NCI-H82 (cell line): Measurements from ENCODE around the gene ETNPPL.

Experiments
- DNase-seq: peaks from one replicate; lab custom pipeline; 2025; lab: John Stamatoyannopoulos, UW

The ETNPPL gene

DNA sequence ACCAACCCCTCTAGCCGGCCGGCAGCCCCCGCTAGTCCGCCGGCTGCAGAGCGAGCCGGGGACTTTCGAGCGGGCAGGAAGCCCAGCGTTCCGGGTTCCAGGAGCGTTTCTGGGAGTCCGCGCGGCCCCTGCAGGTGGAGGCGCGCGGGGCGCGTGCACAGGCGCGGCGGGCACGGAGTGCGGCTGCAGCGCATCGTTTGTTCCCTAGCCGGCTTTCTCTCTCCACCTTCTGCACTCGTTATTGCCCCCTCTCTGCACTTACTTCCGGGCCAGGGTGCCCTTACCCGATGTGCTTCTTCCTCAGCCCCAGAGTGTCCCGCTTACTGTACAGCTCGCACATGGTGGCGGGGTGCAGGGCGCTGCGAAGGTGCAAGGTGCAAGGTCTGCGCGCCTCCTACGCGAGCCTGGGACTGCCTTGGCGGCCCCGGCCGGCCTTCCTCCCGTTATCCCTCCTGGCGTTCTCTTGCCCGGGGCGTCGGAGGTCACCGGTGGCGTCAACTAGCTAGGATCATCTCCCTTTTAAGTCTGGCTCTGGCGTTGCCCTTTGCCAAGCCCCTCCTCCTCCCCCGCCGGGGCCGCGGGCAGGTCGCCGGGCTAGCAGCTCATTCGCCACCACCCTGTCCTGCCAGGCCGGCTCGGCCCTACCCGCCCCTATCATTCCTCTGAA lies at the start of gene ETNPPL:
TSS of gene ETNPPL (minus strand) at position 495 of the 667 bp plus-strand sequence. CDS start at position 340, 155 bp downstream.
- peak; percentile 29 for DNase-seq

DNA sequence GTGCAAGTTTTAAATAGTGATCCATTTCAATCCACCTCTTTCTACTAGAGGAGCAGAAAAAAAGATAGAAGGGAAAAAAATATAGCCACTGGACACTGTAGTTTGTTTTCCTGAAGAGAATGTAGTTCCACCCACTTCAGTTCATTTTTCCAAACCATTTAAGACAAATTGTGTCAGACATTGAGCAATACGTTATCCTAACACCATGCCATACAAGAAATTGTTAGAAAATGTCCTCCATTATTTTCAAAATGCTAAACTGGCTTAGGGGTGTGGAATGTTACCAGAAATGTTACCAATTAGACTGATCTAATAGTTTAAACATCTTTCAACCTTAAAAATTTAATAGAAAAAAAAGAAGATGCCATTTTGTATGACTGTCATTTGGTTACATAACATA lies 48.6 kb upstream of the ETNPPL start:
- DNase-seq, result no peak

DNA sequence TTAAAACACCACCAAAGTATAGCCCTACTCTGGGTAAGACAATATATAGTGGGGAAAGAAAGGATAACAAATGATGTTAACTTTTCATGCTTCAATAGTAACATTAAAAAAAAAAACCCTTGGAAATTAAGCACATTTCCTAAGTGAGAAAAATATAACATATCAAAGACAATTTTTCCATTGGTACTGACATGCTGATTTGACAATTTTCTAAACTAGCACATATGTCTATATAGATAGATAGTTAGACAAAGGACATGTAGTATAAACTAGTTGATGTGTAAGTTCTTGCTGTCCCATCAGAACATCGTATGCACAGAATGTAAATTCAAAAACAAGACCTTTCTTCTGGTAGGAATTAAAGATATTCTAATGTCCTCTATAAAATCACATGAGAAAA lies 47.2 kb upstream of the ETNPPL start:
- DNase-seq, result no peak

DNA sequence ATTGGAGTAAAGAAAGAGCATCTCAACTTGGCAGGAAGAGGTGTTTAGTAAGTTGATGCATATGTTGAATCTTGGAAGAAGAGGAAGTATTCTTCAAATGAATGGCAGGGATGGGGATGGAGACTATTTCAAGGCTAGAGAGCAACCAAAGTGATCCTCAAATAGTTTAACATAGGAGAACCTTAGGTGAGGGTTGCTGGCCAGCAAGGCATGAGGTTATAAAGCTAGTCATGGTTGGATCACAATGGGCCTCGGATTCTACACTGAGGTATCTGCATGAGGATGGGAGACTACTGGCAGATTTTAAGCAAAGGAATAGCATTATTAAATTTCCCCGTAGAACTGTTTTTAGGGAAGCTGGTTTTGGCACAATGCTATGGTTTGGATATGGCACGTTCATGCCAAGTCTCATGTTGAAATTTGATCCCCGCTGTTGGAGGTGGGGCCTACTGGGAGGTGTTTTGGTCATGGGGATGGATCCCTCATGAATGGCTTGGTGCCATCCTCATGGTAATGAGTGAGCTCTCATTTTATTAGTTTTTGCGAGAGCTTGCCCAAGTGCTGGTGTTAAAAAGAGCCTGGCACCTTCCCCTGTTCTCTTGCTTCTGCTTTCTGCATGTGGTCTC lies 41.9 kb upstream of the ETNPPL start:
- DNase-seq, result no peak

DNA sequence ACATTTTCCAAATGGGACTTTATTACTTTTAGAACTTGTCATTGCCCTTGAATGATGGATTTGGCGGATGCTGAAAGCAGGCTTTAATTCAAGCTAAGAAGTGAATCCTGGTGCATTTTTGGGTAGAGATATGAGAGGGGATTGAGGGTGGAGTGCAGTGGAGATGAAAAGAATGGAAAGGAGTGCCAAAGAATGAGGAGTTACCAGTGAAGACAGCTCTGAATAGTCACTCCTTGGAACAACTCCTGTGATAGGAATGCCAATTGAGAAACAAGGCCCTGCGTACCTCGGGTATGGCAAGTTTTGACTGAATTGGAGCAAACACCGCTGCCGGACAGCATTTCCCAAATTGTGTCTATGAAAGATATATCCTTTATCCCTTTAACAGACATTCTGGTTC lies 36.5 kb upstream of the ETNPPL start:
- no peak for DNase-seq

DNA sequence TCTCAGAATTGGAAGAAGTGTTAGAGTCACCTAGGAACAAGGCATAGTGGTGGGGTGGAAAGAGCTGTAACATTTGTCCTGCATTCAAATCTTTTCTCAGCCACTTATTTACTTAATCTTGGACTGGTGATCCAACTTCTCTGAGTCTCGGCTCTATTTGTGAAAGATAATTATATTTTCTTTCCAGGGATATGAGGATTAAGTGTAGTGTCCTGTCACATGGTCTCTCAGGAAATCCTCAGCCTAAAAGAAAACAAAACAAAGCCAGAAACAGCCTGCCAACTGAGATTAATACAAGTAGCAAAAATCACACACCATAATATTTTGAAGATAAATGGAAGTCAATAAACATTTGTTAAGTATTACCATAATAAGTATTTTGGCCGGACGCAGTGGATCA lies 33.3 kb upstream of the ETNPPL start:
- peak; percentile 10 for DNase-seq

DNA sequence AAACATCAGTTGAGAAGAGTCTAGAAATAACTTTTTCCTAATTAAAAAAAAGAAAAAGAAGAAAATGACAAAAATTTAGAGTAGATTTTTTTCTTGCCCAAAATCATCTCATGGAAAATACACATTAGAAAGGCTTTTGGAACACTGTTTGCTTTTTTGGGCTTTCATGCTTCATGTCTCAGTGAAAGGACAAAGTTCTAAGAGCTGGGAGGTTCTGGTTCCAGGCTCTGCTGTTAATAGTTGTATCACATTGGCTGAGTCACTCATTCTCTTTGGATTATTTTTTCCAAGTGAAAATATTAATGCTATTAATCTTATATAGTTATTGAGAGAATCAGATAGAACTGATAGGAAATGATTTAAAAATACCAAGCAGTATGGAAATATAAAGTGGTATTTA lies 32.9 kb upstream of the ETNPPL start:
- no peak for DNase-seq

DNA sequence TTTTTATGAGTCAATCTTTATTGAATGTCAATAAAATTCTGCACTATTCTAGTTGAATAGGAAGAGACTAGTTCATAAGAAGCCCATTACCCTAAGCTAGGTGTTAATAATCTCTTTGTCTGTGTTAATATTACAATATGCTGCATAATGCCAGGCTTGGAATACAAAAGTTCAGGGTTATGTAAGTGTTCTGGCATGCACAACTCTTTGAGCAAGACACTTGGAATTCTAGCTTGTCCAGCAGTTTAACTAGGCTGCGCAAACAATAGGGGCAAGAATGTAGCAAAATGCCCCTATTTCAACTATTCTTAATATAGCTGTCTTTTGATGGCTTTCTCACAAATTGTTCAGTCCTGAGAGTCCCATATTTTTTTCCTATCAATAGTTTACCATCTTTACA lies 31.3 kb upstream of the ETNPPL start:
- DNase-seq, result no peak

DNA sequence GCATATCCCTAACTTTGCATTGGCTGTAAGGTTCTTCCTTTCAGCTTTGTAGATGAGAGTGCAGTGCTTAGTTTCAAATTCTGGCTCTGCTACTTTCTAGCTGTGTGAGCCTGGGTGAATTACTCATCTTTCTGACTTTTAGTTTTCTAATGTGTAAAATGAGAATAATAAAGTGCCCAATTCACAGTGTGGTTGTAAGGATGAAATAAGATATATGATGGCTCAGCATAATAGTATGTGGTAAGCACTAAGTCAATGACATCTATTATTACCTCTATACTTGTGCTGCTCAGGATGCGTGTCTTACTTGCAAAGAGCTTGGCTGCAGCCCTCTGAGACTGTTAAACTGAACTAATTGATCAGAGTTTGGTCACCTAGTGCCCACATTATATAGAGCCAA lies 30.6 kb upstream of the ETNPPL start:
- no peak for DNase-seq

DNA sequence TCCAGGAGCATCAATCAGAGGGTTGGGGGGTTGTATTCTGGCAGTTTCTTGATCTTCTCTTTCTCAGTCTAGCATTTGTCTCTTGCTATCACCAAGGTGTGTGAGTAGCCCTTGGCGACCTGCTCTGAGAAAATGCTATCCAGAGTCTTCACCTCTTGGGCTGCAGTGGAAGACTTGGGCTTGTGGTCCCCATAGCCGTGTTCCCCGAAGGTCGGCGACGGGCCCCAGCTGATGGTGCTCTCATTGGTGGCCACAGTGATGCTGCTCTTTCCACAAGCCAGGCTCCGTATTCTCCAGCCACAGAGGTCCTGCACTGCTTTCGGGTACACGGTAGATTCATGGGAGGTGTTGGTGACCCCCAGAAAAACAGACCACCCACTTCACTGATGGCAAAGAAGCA lies 25.9 kb upstream of the ETNPPL start:
- no peak for DNase-seq

DNA sequence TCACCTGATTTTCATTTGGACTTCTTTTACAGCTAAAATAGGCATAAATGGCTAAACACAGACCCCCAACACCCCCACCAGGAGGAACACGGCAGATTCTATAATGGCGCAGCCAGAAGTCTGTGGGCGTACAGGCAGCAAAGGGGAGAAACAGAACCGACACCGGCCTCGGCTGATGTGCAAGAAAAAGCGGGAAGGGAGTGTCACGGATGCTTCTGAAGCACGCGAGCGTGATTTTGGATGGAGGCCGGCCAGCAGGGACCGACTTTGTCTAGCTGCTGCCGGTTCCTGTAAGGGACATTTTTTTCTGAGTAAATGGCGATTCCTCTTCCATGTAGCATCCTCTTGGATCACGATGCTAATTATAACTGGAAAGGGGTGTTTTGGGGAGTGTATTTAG lies 24.9 kb upstream of the ETNPPL start:
- no peak for DNase-seq

DNA sequence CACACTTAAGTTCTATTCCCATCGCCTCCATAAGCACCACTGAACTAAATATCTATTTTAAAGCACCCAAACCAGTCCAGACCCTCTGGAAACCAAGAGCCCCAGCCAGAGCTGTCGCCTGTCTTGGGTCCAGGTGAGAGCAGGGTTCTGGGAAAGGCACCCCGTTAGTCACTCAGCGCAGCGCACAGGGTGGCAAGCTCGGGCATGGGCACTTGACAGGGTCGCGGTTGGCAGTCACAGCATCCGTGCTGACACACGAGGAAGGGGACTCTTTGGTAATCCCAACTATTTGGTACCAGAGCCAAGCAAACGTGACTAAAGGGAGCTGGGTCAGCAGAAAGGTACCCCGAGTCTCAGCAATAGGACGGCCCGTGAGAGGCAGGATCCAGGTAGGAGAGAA lies 24.3 kb upstream of the ETNPPL start:
- no peak for DNase-seq

DNA sequence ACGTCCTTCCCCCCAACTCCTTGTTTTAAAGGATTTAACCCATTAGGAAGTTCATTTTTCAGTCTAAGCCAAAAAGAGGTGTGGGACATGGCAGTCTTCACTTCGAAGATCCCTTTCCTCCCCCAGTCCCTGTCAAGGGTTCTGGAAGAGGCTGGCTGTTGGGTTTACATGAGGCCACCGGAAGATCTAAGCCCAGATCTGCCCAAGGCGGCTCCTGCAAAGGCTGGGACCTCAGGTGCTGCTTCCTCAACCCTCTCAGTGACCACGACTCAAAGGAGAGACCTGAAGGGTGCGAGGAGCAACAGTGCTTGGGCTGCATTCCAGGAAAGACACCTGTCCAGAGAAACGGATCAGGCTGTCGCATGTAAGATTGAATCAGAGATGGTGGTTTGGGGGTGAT lies 23.5 kb upstream of the ETNPPL start:
- DNase-seq, result no peak

DNA sequence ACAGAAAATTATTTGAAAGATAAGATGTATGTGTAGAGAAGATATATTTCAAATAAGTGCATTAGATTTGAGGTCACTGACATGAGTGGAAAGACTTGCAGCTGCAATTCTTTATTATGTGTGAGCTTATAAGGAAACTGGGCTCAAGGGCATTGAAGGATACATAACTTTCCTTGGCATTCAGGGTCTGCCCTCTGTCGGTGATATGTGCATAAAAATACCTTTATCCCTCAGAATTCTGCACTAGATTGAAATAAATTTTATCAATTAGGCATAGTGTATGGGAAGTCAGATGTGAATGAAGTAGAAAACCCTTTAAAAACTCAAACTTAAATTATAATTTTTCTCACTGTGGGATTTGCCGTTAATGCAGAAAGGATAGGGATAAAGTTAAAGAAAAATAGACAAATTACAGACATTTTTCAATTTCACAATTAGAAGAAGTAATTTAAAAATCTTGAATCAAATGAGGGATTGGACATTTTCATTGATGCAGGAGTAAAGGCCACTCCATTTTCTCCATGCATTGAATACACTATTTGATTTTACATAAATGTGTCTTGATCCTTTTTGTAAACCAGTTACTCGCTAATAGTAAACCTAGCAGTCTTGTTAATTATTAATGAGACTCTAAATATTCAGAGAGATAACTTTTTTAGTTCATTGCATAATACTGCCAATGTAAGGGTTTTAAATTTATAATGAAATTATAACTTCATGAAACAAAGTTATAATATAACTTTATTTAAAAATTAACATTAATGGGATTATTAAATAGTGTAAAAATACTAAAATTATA lies 21.0 kb upstream of the ETNPPL start:
- no peak for DNase-seq

DNA sequence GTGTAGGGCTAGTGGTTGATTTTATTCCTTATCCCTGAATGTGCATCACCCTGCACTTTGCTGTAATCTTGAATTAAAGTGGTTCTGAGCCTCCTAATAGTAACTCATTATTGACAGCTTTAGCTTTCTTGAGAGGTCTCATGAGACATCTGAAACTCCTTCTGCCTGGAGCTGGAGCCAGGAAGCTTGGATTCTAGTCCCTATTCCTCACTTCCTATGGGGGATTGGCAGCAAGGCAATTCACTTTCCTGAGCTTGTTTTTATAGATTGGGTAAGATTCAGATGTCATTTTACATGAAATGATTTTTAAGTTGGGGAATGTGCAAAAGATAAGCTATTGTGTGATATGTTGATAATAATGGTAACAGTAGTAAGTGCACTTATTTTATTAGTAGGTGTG lies 17.1 kb upstream of the ETNPPL start:
- DNase-seq, result no peak

DNA sequence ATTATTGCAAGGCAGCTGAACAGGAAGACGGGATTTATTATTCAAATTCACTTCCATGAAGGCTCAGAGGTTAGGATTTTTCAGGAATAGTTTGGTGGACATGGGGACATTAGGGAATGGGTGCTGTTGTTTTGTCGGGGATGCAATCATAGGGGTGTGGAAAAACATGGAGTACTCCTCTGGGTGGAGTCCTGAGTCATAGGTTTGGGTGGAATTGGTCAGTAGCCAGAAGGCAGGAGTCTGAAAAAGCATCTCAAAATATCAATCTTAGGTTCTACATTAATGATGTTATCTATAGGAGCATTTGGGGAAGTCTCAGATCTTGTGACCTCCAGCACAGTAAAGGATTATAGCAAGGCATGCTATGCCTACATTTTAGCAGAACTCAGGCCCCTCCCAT lies 14.5 kb upstream of the ETNPPL start:
- DNase-seq, result no peak

DNA sequence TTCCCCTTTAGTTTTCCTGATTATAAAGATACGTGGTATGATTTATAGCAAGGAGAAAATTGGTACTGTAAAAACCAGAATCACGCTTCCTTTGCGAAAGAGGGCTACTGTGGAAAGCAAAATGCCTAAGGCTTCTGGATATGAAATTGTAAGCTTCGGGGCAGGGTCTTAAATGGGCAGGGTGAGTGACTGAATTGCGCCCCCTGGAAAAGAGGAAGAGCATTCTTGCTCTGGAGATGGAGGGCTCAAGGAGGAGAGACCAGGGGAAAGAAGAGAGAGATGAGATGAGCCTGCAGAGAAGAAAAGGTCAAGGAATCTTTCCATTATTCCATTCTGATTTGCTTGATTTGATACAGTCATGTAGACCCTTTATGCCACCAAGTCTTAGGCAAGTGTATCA lies 13.1 kb upstream of the ETNPPL start:
- DNase-seq, result no peak

DNA sequence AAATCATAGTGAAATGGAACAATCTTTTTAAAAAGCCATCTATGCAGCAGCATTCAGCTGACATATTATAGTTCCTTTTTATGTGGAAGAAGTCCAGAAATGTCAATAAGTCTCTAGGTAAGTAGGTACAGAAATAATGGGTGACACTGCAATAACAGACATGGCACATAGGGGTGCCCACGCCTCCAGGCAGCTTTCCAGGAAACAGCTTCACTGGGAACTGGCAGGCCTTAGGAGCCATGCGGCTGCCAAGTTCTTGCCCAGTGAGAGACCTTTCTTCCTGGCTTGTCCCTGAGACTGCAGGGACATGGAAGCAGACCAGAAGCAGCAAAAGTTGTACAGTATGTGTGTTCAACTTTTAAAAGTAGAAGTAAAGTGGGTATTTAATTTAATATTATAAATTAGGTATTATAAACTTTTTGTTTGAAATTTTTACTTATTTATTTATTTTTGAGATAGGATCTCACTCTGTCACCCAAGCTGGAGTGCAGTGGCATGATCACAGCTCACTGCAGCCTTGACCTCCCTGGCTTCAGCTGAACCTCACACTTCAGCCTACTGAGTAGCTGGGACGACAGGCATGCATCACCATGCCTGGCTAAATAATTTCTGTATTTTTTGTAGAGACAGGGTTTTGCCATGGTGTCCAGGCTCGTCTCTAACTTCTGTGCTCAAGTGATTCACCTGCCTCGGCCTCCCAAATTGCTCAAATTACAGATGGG lies 12.1 kb upstream of the ETNPPL start:
- DNase-seq, result no peak

DNA sequence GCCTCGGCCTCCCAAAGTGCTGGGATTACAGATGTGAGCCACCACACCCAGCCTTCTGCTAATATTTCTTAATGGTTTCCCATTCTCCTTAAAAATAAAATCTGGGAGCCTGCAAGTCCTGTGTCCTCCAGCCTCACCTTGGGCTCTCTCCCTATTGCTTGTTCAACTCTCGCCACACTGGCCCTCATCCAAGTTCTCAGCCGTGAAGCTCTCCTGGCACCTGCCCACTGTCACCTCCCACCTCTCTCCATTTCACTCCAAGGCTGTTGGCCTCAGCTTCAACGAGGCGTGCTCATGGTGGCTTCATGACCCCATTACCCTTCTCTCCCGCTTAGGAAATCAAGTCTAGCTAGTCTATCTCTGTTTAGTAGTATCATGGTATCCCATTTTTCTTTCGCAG lies 9.5 kb upstream of the ETNPPL start:
- no peak for DNase-seq

DNA sequence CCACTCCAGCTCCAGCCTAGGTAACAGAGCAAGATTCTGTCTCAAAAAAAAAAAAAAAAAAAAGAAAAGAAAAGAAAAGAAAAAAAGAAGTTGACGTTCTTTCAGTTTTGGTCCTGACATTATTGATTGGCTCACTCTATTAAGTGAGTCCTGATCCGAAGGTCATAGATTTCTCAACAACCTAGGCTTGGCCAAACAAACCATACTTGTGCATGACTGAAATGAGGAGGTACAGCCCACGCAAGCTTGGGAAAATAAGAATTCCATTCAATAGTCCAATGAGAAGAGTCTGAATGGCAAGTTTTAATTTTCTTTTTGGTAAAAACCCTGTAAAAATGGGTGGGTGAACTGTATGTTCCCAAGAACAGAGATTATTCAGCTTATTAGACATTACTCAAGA lies 3.2 kb upstream of the ETNPPL start:
- no peak for DNase-seq

DNA sequence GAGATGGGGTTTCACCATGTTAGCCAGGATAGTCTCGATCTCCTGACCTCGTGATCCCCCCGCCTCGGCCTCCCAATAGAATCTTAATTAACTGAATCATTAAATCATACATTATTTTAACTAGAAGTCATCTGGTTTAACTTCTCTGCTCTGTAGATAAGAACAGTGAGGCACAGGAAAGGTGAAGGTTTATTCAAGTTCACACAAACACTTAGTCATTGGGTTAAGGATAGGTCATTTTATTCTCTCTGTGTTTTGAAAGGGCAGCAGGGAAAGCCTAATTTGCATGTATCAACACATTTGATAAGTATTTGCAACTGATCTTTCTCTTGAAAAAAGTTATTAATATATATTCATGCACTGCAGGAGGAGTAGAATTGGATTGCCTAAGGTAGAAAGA lies 1.1 kb upstream of the ETNPPL start:
- no peak for DNase-seq

DNA sequence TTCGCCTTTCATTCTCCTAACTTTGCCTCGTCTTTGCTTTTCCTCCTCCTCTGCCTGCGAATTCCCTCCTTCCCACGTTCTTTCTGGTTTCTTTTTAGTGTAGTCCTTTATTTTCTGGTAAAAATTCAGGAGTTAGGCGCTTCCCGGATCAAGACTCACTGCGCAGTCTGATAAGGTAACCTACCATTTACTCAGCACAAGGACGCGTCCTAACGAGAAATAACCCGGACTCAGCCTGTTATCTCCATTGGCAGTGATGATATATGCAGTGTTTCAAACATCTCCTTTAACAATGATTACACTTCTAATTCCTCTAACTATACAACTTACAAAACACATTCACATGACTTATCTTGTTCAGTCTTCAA lies 357 bp upstream of the ETNPPL start:
- no peak for DNase-seq

DNA sequence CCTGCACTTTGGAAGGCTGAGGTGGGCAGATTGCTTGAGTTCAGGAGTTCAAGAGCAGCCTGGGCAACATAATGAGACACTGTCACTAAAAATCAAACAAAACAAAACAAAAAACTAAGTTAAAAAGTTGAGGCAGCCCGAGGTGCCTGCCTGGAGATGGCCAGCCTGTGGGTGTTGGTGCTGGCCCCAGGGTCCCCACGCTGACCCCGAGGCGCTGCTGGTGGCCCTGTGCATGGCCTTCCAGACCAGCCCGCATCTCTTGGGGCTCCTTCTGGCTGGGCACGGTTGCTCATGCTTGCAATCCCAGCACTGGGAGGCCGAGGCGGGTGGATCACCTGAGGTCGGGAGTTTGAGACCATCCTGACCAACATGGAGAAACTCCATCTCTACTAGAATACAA lies 4.4 kb downstream of the ETNPPL start:
- no peak for DNase-seq
